Liver (tissue), 9 donors: ENCODE results near the gene MTMR10. TPM values are rescaled to one million over a fixed set of nuclear protein-coding genes. Genes with fewer than 3 reads are reported as not detected.

Experiments used
- DNase-seq: peaks from one replicate; pipeline ENCODE4 v3.0.0-alpha.2; 2017; ENCODE audit warnings: low spot score
- H3K27ac ChIP-seq, 2 donors: one replicate each; pipeline ENCODE4 v1.7.0; 2013; ENCODE audit warnings: inconsistent platforms in 2 of 2, low read length in 2 of 2, control low read depth in 1 of 2, low read depth in 1 of 2, mild to moderate bottlenecking in 1 of 2
- H3K27me3 ChIP-seq, 4 donors: one replicate each; pipeline versions ENCODE4 v1.6.1 to v1.7.0; 2013; ENCODE audit warnings: low read length in 3 of 4, inconsistent platforms in 1 of 4, mild to moderate bottlenecking in 1 of 4, moderate library complexity in 1 of 4; ENCODE audit not compliant: control insufficient read depth in 4 of 4, insufficient read depth in 4 of 4
- H3K36me3 ChIP-seq, 4 donors: one replicate each; pipeline versions ENCODE4 v1.6.1 to v1.7.0; 2013; ENCODE audit warnings: low read length in 3 of 4, mild to moderate bottlenecking in 3 of 4, low read depth in 1 of 4, moderate library complexity in 1 of 4; ENCODE audit not compliant: control insufficient read depth in 4 of 4, insufficient read depth in 3 of 4
- H3K4me1 ChIP-seq, 4 donors: one replicate each; pipeline versions ENCODE4 v1.6.1 to v1.7.0; 2013; ENCODE audit warnings: low read length in 3 of 4, mild to moderate bottlenecking in 3 of 4, moderate library complexity in 1 of 4; ENCODE audit not compliant: control insufficient read depth in 4 of 4, insufficient read depth in 4 of 4
- H3K4me3 ChIP-seq, 3 donors: one replicate each; pipeline versions ENCODE4 v1.6.1 to v1.7.0; 2013; ENCODE audit warnings: low read length in 3 of 3, control low read depth in 1 of 3, low read depth in 1 of 3, mild to moderate bottlenecking in 1 of 3
- H3K9ac ChIP-seq, 2 donors: one replicate each; pipeline ENCODE4 v1.7.0; 2013; ENCODE audit warnings: low read length in 2 of 2, mild to moderate bottlenecking in 2 of 2, moderate library complexity in 2 of 2, control low read depth in 1 of 2, low read depth in 1 of 2
- H3K9me3 ChIP-seq, 4 donors: one replicate each; pipeline versions ENCODE4 v1.6.1 to v1.7.0; 2013; ENCODE audit warnings: low read length in 3 of 4; ENCODE audit not compliant: control insufficient read depth in 4 of 4
- EGR1 ChIP-seq, 2 donors: IDR thresholded peaks; 2 replicates each; pipeline ENCODE4 v1.6.1; 2016 to 2018; ENCODE audit warnings: antibody characterized with exemption in 2 of 2, low read depth in 2 of 2
- FOXA1 ChIP-seq: IDR thresholded peaks from 2 replicates; pipeline ENCODE4 v1.6.1; 2016; ENCODE audit warnings: antibody characterized with exemption
- FOXA2 ChIP-seq: IDR thresholded peaks from 2 replicates; pipeline ENCODE4 v1.6.1; 2016; ENCODE audit warnings: antibody characterized with exemption
- GABPA ChIP-seq, 2 donors: IDR thresholded peaks in 1 of 2; conservative IDR thresholded peaks in 1 of 2; 2 replicates each; pipeline ENCODE4 v1.6.1; 2016; ENCODE audit warnings: antibody characterized with exemption in 2 of 2, mild to moderate bottlenecking in 1 of 2, moderate library complexity in 1 of 2
- HNF4A ChIP-seq, 2 donors: conservative IDR thresholded peaks; 2 replicates each; pipeline ENCODE4 v1.6.1; 2016; ENCODE audit warnings: antibody characterized with exemption in 2 of 2, mild to moderate bottlenecking in 2 of 2
- HNF4G ChIP-seq: IDR thresholded peaks from 2 replicates; pipeline ENCODE4 v1.6.1; 2016; ENCODE audit warnings: antibody characterized with exemption
- JUND ChIP-seq, 2 donors: IDR thresholded peaks; 2 replicates each; pipeline ENCODE4 v1.6.1; 2016; ENCODE audit warnings: antibody characterized with exemption in 2 of 2
- NR2F2 ChIP-seq: IDR thresholded peaks from 2 replicates; pipeline ENCODE4 v1.6.1; 2016; ENCODE audit warnings: antibody characterized with exemption
- RAD21 ChIP-seq, 2 donors: IDR thresholded peaks; 2 replicates each; pipeline ENCODE4 v1.6.1; 2016; ENCODE audit warnings: antibody characterized with exemption in 2 of 2, mild to moderate bottlenecking in 2 of 2
- RXRA ChIP-seq, 2 donors: IDR thresholded peaks; 2 replicates each; pipeline ENCODE4 v1.6.1; 2017 to 2018; ENCODE audit warnings: antibody characterized with exemption in 2 of 2, mild to moderate bottlenecking in 1 of 2
- SP1 ChIP-seq: IDR thresholded peaks from 2 replicates; pipeline ENCODE4 v1.6.1; 2018; ENCODE audit warnings: antibody characterized with exemption, mild to moderate bottlenecking
- TAF1 ChIP-seq: conservative IDR thresholded peaks from 2 replicates; pipeline ENCODE4 v1.6.1; 2016; ENCODE audit warnings: antibody characterized with exemption, mild to moderate bottlenecking
- YY1 ChIP-seq: IDR thresholded peaks from 2 replicates; pipeline ENCODE4 v1.6.1; 2016; ENCODE audit warnings: antibody characterized with exemption, mild to moderate bottlenecking
- WGBS: extraction: QIAGEN DNeasy Blood & Tissue Kit; methylation state at CpG from one replicate; pipeline ENCODE4 v1.1.7; 2013; 5-methylcytosine and 5-hydroxymethylcytosine counted together
- polyA plus RNA-seq, 2 donors: library from polyadenylated mRNA; stranded (reverse) in 1 of 2; unstranded in 1 of 2; fragments of 200-250 nt in 1 of 2; fragments of >200 nt in 1 of 2; fragmentation: Nextera tagmentation in 1 of 2; extraction: Ambion mirVana in 1 of 2; gene quantifications; one replicate each; pipeline versions ENCODE4 v1.2.1 to v1.2.3, GENCODE V29; 2013 to 2015
- total RNA-seq, 2 donors: library from RNA; depleted of rRNA; stranded (reverse); fragments of >200 nt; gene quantifications; one replicate each; pipeline ENCODE4 v1.2.3, GENCODE V29; 2014
- TF ChIP-seq, protein P1 (sequence below): IDR thresholded peaks from 2 replicates; pipeline ENCODE4 v1.6.1; 2016; ENCODE audit warnings: antibody characterized with exemption
- TF ChIP-seq, protein P2 (sequence below): fragments of 150-350 bp; IDR thresholded peaks from 2 replicates; pipeline ENCODE4 v1.5.1; 2017; ENCODE audit warnings: improper control_type of control experiment, low read depth, low read length; ENCODE audit not compliant: missing input control
- TF ChIP-seq, protein P3 (sequence below): IDR thresholded peaks from 2 replicates; pipeline ENCODE4 v1.6.1; 2016; ENCODE audit warnings: antibody characterized with exemption, mild to moderate bottlenecking
- TF ChIP-seq, protein P4 (sequence below): IDR thresholded peaks from 2 replicates; pipeline ENCODE4 v1.6.1; 2016; ENCODE audit warnings: antibody characterized with exemption
- TF ChIP-seq, protein P5 (sequence below): IDR thresholded peaks from 2 replicates; pipeline ENCODE4 v1.6.1; 2016; ENCODE audit warnings: antibody characterized with exemption
- donor health status: healthy.
- donor health status: healthy.
- donor health status: healthy.
- donor health status: healthy.
- donor health status: healthy.

The MTMR10 gene
- total and polyA plus RNA-seq, 4 donors, result 8.7 to 31.3 (median 13.6) TPM

DNA sequence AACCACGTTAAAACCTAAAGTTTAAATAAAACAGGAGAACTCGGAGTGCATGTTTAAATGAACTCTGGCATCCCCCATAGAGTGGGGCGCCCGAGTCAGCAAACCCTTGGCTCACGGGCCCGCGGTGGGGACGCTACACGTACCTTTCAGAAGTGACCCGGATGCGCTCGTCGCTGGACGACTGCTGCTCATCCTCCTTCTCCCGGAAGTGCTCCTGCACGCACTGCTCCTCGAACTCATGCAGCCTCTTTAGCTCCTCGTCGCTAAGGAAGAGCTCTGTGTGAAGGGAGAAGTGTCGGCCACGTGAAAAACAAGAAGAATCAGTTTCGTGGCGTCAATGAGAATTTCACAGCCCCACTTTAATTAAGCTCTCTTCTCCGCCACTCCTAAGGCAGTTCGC lies 34.6 kb upstream of the MTMR10 start:
- no peak for TF ChIP-seq FOXA1
- TF ChIP-seq NR2F2, result no peak
- TF ChIP-seq HNF4A (conservative IDR thresholded peaks at IDR 0.05), result no peak
- TF ChIP-seq FOXA2, result no peak
- TF ChIP-seq SP1, result no peak
- TF ChIP-seq YY1, result no peak
- no peak for TF ChIP-seq HNF4G
- TF ChIP-seq GABPA (IDR thresholded peaks at IDR 0.05 in 1 of 2, conservative IDR thresholded peaks at IDR 0.05 in 1 of 2), result no peak
- TF ChIP-seq TAF1, result no peak
- TF ChIP-seq RAD21 (IDR thresholded peaks at IDR 0.05), result no peak
- TF ChIP-seq, protein P1, sequence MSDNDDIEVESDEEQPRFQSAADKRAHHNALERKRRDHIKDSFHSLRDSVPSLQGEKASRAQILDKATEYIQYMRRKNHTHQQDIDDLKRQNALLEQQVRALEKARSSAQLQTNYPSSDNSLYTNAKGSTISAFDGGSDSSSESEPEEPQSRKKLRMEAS, result no peak
- no peak for TF ChIP-seq RXRA (IDR thresholded peaks at IDR 0.05)
- TF ChIP-seq EGR1 (IDR thresholded peaks at IDR 0.05; ENCODE audit: low read depth in 2 of 2), result no peak
- TF ChIP-seq, protein P2, sequence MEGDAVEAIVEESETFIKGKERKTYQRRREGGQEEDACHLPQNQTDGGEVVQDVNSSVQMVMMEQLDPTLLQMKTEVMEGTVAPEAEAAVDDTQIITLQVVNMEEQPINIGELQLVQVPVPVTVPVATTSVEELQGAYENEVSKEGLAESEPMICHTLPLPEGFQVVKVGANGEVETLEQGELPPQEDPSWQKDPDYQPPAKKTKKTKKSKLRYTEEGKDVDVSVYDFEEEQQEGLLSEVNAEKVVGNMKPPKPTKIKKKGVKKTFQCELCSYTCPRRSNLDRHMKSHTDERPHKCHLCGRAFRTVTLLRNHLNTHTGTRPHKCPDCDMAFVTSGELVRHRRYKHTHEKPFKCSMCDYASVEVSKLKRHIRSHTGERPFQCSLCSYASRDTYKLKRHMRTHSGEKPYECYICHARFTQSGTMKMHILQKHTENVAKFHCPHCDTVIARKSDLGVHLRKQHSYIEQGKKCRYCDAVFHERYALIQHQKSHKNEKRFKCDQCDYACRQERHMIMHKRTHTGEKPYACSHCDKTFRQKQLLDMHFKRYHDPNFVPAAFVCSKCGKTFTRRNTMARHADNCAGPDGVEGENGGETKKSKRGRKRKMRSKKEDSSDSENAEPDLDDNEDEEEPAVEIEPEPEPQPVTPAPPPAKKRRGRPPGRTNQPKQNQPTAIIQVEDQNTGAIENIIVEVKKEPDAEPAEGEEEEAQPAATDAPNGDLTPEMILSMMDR, result no peak
- no peak for TF ChIP-seq JUND (IDR thresholded peaks at IDR 0.05)
- TF ChIP-seq, protein P3, sequence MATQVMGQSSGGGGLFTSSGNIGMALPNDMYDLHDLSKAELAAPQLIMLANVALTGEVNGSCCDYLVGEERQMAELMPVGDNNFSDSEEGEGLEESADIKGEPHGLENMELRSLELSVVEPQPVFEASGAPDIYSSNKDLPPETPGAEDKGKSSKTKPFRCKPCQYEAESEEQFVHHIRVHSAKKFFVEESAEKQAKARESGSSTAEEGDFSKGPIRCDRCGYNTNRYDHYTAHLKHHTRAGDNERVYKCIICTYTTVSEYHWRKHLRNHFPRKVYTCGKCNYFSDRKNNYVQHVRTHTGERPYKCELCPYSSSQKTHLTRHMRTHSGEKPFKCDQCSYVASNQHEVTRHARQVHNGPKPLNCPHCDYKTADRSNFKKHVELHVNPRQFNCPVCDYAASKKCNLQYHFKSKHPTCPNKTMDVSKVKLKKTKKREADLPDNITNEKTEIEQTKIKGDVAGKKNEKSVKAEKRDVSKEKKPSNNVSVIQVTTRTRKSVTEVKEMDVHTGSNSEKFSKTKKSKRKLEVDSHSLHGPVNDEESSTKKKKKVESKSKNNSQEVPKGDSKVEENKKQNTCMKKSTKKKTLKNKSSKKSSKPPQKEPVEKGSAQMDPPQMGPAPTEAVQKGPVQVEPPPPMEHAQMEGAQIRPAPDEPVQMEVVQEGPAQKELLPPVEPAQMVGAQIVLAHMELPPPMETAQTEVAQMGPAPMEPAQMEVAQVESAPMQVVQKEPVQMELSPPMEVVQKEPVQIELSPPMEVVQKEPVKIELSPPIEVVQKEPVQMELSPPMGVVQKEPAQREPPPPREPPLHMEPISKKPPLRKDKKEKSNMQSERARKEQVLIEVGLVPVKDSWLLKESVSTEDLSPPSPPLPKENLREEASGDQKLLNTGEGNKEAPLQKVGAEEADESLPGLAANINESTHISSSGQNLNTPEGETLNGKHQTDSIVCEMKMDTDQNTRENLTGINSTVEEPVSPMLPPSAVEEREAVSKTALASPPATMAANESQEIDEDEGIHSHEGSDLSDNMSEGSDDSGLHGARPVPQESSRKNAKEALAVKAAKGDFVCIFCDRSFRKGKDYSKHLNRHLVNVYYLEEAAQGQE, result no peak
- H3K27me3 ChIP-seq, result no peaks in the 10 kb centered on the region
- H3K36me3 ChIP-seq, result no peaks in the 10 kb centered on the region
- H3K9ac ChIP-seq, result no peak overlapping the region
- no peaks in the 10 kb centered on the region for H3K9me3 ChIP-seq
- 96% methylated on average over 25 of the region's 25 CpGs for WGBS
- no peak for DNase-seq
- no peak overlapping the region for H3K4me3 ChIP-seq
- H3K4me1 ChIP-seq, result no peaks in the 10 kb centered on the region
- H3K27ac ChIP-seq, result no peak overlapping the region

DNA sequence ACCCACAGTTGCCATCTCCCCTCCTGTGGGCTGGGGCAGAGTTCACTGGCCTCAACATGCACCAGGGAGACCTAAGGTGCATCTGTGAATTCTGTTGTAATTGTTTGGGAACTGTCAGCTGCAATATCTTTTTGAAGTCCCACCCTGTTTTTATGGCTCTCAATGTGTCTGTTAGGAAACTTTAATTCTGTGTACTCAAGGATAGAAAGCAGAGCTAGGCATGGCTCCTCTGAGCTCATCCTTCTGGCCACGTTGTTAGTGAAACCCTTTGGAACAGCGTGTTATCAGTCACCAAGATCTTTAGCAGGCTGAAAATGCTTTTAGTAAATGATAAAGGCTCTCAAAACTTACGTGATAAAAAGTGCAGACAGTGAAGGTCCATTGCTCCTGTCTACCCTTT lies 33.6 kb upstream of the MTMR10 start:
- no peak for DNase-seq
- WGBS, result 62% methylated on average over 3 of the region's 3 CpGs
- no peaks in the 10 kb centered on the region for H3K9me3 ChIP-seq
- no peak overlapping the region for H3K27ac ChIP-seq
- no peak overlapping the region for H3K4me3 ChIP-seq
- no peaks in the 10 kb centered on the region for H3K4me1 ChIP-seq
- H3K36me3 ChIP-seq, result no peaks in the 10 kb centered on the region
- H3K27me3 ChIP-seq, result no peaks in the 10 kb centered on the region
- H3K9ac ChIP-seq, result no peak overlapping the region
- TF ChIP-seq, protein P3, result no peak
- TF ChIP-seq HNF4A (conservative IDR thresholded peaks at IDR 0.05), result no peak
- no peak for TF ChIP-seq FOXA2
- TF ChIP-seq RXRA (IDR thresholded peaks at IDR 0.05), result no peak
- no peak for TF ChIP-seq NR2F2
- no peak for TF ChIP-seq HNF4G
- TF ChIP-seq EGR1 (IDR thresholded peaks at IDR 0.05; ENCODE audit: low read depth in 2 of 2), result no peak
- TF ChIP-seq, protein P4, sequence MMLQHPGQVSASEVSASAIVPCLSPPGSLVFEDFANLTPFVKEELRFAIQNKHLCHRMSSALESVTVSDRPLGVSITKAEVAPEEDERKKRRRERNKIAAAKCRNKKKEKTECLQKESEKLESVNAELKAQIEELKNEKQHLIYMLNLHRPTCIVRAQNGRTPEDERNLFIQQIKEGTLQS, result no peak
- no peak for TF ChIP-seq JUND (IDR thresholded peaks at IDR 0.05)
- TF ChIP-seq, protein P5, sequence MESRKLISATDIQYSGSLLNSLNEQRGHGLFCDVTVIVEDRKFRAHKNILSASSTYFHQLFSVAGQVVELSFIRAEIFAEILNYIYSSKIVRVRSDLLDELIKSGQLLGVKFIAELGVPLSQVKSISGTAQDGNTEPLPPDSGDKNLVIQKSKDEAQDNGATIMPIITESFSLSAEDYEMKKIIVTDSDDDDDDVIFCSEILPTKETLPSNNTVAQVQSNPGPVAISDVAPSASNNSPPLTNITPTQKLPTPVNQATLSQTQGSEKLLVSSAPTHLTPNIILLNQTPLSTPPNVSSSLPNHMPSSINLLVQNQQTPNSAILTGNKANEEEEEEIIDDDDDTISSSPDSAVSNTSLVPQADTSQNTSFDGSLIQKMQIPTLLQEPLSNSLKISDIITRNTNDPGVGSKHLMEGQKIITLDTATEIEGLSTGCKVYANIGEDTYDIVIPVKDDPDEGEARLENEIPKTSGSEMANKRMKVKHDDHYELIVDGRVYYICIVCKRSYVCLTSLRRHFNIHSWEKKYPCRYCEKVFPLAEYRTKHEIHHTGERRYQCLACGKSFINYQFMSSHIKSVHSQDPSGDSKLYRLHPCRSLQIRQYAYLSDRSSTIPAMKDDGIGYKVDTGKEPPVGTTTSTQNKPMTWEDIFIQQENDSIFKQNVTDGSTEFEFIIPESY, result no peak
- no peak for TF ChIP-seq YY1
- TF ChIP-seq RAD21 (IDR thresholded peaks at IDR 0.05), result no peak
- TF ChIP-seq, protein P1, result no peak
- TF ChIP-seq, protein P2, result no peak
- no peak for TF ChIP-seq SP1
